K562 (cell line): Measurements from ENCODE around the gene RAX. TPM values are rescaled to one million over a fixed set of nuclear protein-coding genes. Genes with fewer than 3 reads are reported as not detected.

Experiments
- ATAC-seq: fragments of 200-7000 bp; cut with Tn5 transposase; 3 replicates; pipeline ENCODE4 v1.9.1; 2020; ENCODE audit warnings: moderate library complexity
- BruUV-seq: library from RNA; stranded (reverse); fragments of 400-500 nt; replicated peaks from 2 replicates; lab custom pipeline; 2021; lab: Mats Ljungman, UMichigan
- CTCF ChIA-PET: fragments of 300-600 bp; formaldehyde crosslinking; extraction: SDS; loops from one replicate; lab custom pipeline; 2021; ENCODE audit warnings: low intra/inter-chr PET ratio; lab: Yijun Ruan, JAX
- POLR2A ChIA-PET: fragments of 300-600, 350-650 bp; sonication (Branson Sonifier 250); formaldehyde crosslinking; extraction: SDS; loops from one replicate; lab custom pipeline; 2021; ENCODE audit warnings: antibody characterized with exemption, inconsistent platforms; lab: Yijun Ruan, JAX
- DNase-seq, 4 experiments: peaks; one replicate each; pipeline versions ENCODE4 v3.0.0 to v3.0.0-alpha.2; 2011 to 2018; ENCODE audit warnings: low spot score in 3 of 4, mixed read lengths in 3 of 4; ENCODE audit errors: extremely low read depth in 1 of 4
- FAIRE-seq: peaks from 2 replicates; lab custom pipeline; 2011; peaks lifted over from hg19 to GRCh38; lab: Jason Lieb, UNC
- H2AFZ ChIP-seq: 2 replicates; pipeline ENCODE4 v1.6.0; 2011; ENCODE audit warnings: low read depth, low read length, control low read depth, inconsistent platforms
- H3K27ac ChIP-seq: fragments of 200-600 bp; 3 replicates; pipeline ENCODE4 v1.8.0; 2011; ENCODE audit warnings: low read depth, mild to moderate bottlenecking, control low read depth, inconsistent platforms, low read length, moderate library complexity, mixed read lengths; ENCODE audit errors: extremely low read depth
- H3K27me3 ChIP-seq, 2 experiments: fragments of 300-600 bp in 1 of 2; 2 replicates in 1 of 2; 3 replicates in 1 of 2; pipeline versions ENCODE4 v1.6.0 to v1.8.0; 2011; ENCODE audit warnings: inconsistent platforms in 2 of 2, low read length in 2 of 2, mild to moderate bottlenecking in 1 of 2, mixed read lengths in 1 of 2, moderate library complexity in 1 of 2; ENCODE audit not compliant: control insufficient read depth in 2 of 2, insufficient read depth in 2 of 2
- H3K36me3 ChIP-seq: fragments of 300-600 bp; 3 replicates; pipeline ENCODE4 v1.8.0; 2011; ENCODE audit warnings: mild to moderate bottlenecking, low read length, inconsistent platforms; ENCODE audit not compliant: control insufficient read depth, insufficient read depth
- H3K4me1 ChIP-seq, 2 experiments: fragments of 200-600 bp in 1 of 2; replicated peaks in 1 of 2; 2 replicates in 1 of 2; 3 replicates in 1 of 2; pipeline versions ENCODE4 v1.5.1 to v1.8.0; 2011; ENCODE audit warnings: inconsistent platforms in 2 of 2, low read length in 2 of 2, mild to moderate bottlenecking in 1 of 2, mixed read lengths in 1 of 2, moderate library complexity in 1 of 2; ENCODE audit not compliant: control insufficient read depth in 2 of 2, insufficient read depth in 2 of 2
- H3K4me2 ChIP-seq: 2 replicates; pipeline ENCODE4 v1.6.1; 2011; ENCODE audit warnings: low read length, control low read depth, inconsistent platforms, mixed read lengths; ENCODE audit not compliant: insufficient read depth
- H3K4me3 ChIP-seq: fragments of 200-600 bp; sonication (generic), shearing (Covaris generic); 2 replicates; pipeline ENCODE4 v1.5.1; 2016; ENCODE audit warnings: control low read depth, inconsistent platforms
- H3K79me2 ChIP-seq: fragments of 200-600 bp; 3 replicates; pipeline ENCODE4 v1.8.0; 2011; ENCODE audit warnings: low read length, inconsistent platforms; ENCODE audit not compliant: control insufficient read depth, insufficient read depth
- H3K9ac ChIP-seq, 2 experiments: 2 replicates each; pipeline versions ENCODE4 v1.6.0 to v1.6.1; 2011; ENCODE audit warnings: low read depth in 2 of 2, low read length in 2 of 2, control low read depth in 1 of 2, inconsistent platforms in 1 of 2, mild to moderate bottlenecking in 1 of 2, mixed read lengths in 1 of 2; ENCODE audit not compliant: insufficient read depth in 1 of 2
- H3K9me1 ChIP-seq: one replicate; pipeline ENCODE4 v1.6.0; 2011; ENCODE audit warnings: inconsistent platforms, mild to moderate bottlenecking, low read length, moderate library complexity; ENCODE audit not compliant: control insufficient read depth, insufficient read depth
- H3K9me3 ChIP-seq: replicated peaks from 2 replicates; pipeline ENCODE4 v1.5.1; 2011; ENCODE audit warnings: low read depth, low read length, inconsistent platforms; ENCODE audit not compliant: control insufficient read depth, insufficient read depth
- H4K20me1 ChIP-seq: replicated peaks from 2 replicates; pipeline ENCODE4 v1.6.1; 2011; ENCODE audit warnings: low read length, inconsistent platforms, mixed read lengths; ENCODE audit not compliant: control insufficient read depth, insufficient read depth
- CBX3 ChIP-seq, 2 experiments: IDR thresholded peaks; 1 replicate in 1 of 2; 2 replicates in 1 of 2; pipeline ENCODE4 v1.6.1; 2012; ENCODE audit warnings: inconsistent platforms in 2 of 2, low read length in 2 of 2, borderline replicate concordance in 1 of 2, control low read depth in 1 of 2
- HOMEZ ChIP-seq: fragments of 250-450 bp; sonication (Bioruptor Pico); IDR thresholded peaks from 2 replicates; pipeline ENCODE4 v1.4.0; 2020; ENCODE audit warnings: mild to moderate bottlenecking, moderate library complexity
- HOXB6 ChIP-seq: fragments of 250-450 bp; sonication (Bioruptor Pico); IDR thresholded peaks from 2 replicates; pipeline ENCODE4 v1.5.1; 2022; ENCODE audit warnings: mild to moderate bottlenecking, borderline replicate concordance
- KAT2B ChIP-seq: IDR thresholded peaks from one replicate; pipeline ENCODE4 v1.6.1; 2012; ENCODE audit warnings: low read depth, mild to moderate bottlenecking, control low read depth, inconsistent platforms, low read length, moderate library complexity
- LEF1 ChIP-seq: fragments of 450-650 bp; IDR thresholded peaks from 2 replicates; pipeline ENCODE4 v1.6.1; 2016; ENCODE audit warnings: mild to moderate bottlenecking
- MTF1 ChIP-seq: fragments of 250-450 bp; sonication (Bioruptor Pico); IDR thresholded peaks from 2 replicates; pipeline ENCODE4 v1.9.0; 2021; ENCODE audit warnings: moderate library complexity, mild to moderate bottlenecking, inconsistent platforms, borderline replicate concordance
- NR2F6 ChIP-seq: fragments of 450-650 bp; formaldehyde crosslinking; IDR thresholded peaks from 2 replicates; pipeline ENCODE4 v1.4.0; 2020; ENCODE audit warnings: mild to moderate bottlenecking
- NRF1 ChIP-seq, 2 experiments: fragments of 450-650 bp; IDR thresholded peaks in 1 of 2; conservative IDR thresholded peaks in 1 of 2; 2 replicates each; pipeline ENCODE4 v1.6.1; 2014; ENCODE audit warnings: mild to moderate bottlenecking in 2 of 2
- SETDB1 ChIP-seq: IDR thresholded peaks from one replicate; pipeline ENCODE4 v1.6.1; 2012; ENCODE audit warnings: low read length, control low read depth, inconsistent platforms
- SMARCC2 ChIP-seq: fragments of 450-650 bp; IDR thresholded peaks from 2 replicates; pipeline ENCODE4 v1.6.1; 2017; ENCODE audit warnings: antibody characterized with exemption, moderate library complexity, mild to moderate bottlenecking, low read depth
- SMC3 ChIP-seq: conservative IDR thresholded peaks from 2 replicates; pipeline ENCODE4 v1.6.1; 2011; ENCODE audit warnings: low read depth, low read length, improper control_type of control experiment; ENCODE audit not compliant: insufficient read depth
- TRIM24 ChIP-seq, 2 experiments: fragments of 450-650 bp; IDR thresholded peaks; 2 replicates each; pipeline ENCODE4 v1.6.1; 2016
- ZNF436 ChIP-seq: fragments of 250-450, 450-650 bp; sonication (Bioruptor Pico); formaldehyde crosslinking; IDR thresholded peaks from 2 replicates; pipeline ENCODE4 v1.7.0; 2020; ENCODE audit warnings: mild to moderate bottlenecking
- WGBS: fragments of 100-300 bp; shearing (Covaris generic); methylation state at CpG from one replicate; pipeline ENCODE4 v1.1.6; 2016; ENCODE audit warnings: low coverage, mixed read lengths; ENCODE audit not compliant: insufficient coverage; ENCODE audit errors: missing lambda C conversion rate; 5-methylcytosine and 5-hydroxymethylcytosine counted together
- in situ Hi-C: fragments of 300-500 bp; cut with MboI; formaldehyde crosslinking; loops from 4 replicates; pipeline ENCODE4 v1.15.0; 2018; ENCODE audit warnings: inconsistent platforms, mixed read lengths
- intact Hi-C: fragments of 100-400 bp; cut with micrococcal nuclease; formaldehyde crosslinking; loops from 2 replicates; pipeline ENCODE4 v1.14.2; 2022
- polyA plus RNA-seq, 8 experiments: library from polyadenylated mRNA; depleted of rRNA in 4 of 8; stranded (reverse) in 5 of 8; unstranded in 3 of 8; fragments of >200 nt; fragmentation: Nextera tagmentation in 2 of 8; fragmentation: Illumina TruSeq in 1 of 8; extraction: Ambion mirVana in 2 of 8; extraction: Trizol in 1 of 8; gene quantifications; 2 replicates each; pipeline versions ENCODE4 v1.2.1 to v1.2.3, GENCODE V29; 2011 to 2014; ENCODE audit warnings: inconsistent platforms in 1 of 8, missing spikeins in 1 of 8
- total RNA-seq, 7 experiments: library from RNA; depleted of rRNA in 6 of 7; stranded (reverse); fragments of >200 nt in 6 of 7; fragmentation: Illumina TruSeq in 2 of 7; extraction: Trizol in 2 of 7; gene quantifications; 2 replicates each; pipeline versions ENCODE4 v1.2.1 to v1.2.3, GENCODE V29; 2011 to 2021; ENCODE audit warnings: low replicate concordance in 1 of 7

Gene RAX
- total and polyA plus RNA-seq, 9 of the 15 experiments (the other 6 are each of a cell fraction or from before 2014, with no cell fraction given), result not detected

GRCh38 chr18:59232309-59233016, 40.8 kb downstream of the RAX start:
- no TSS peak for BruUV-seq

More at GRCh38 chr18:59232309-59233016, 40.8 kb downstream of the RAX start:
- Histone ChIP-seq H3K9ac (no peak overlapping the region), H3K4me1 (no peaks in the 10 kb centered on the region), H3K27ac (no peak overlapping the region), H3K27me3 (no peaks in the 10 kb centered on the region), H3K4me3 (no peak overlapping the region), H2AFZ (no peak overlapping the region), H3K9me3 (no peaks in the 10 kb centered on the region), H3K79me2 (no peaks in the 10 kb centered on the region), H3K9me1 (no peaks in the 10 kb centered on the region), H3K4me2 (no peak overlapping the region), H3K36me3 (no peaks in the 10 kb centered on the region), H4K20me1 (no peaks in the 10 kb centered on the region)
- in situ Hi-C loops, result no loop called here
- no peak for DNase-seq
- ChIA-PET CTCF (no interaction called here), POLR2A (no interaction called here)
- 0% methylated on average over 2 of the region's 5 CpGs for WGBS
- TF ChIP-seq SMC3, result no peak
- no peak for TF ChIP-seq LEF1
- TF ChIP-seq SMARCC2, result no peak
- TF ChIP-seq NR2F6 (CRISPR knock-in tag), result no peak
- TF ChIP-seq SETDB1, result no peak
- no peak for TF ChIP-seq HOMEZ
- TF ChIP-seq CBX3 (IDR thresholded peaks at IDR 0.05; ENCODE audit: borderline replicate concordance in 1 of 2, low read length in 2 of 2), result no peak
- TF ChIP-seq KAT2B, result no peak
- TF ChIP-seq HOXB6 (CRISPR knock-in tag), result no peak
- no peak for TF ChIP-seq TRIM24 (IDR thresholded peaks at IDR 0.05)
- TF ChIP-seq NRF1 (conservative IDR thresholded peaks at IDR 0.05 in 1 of 2, IDR thresholded peaks at IDR 0.05 in 1 of 2), result no peak
- no peak for TF ChIP-seq ZNF436 (CRISPR knock-in tag)
- no peak for TF ChIP-seq MTF1 (CRISPR knock-in tag)
- ATAC-seq, result no peak
- intact Hi-C loops, result no loop called here
- no peak for FAIRE-seq
